Suprapubic skin (tissue), 4 donors: Measurements from ENCODE around the gene ASF1A.

Experiments used
- CTCF ChIP-seq, 2 donors: fragments of 200-600 bp in 1 of 2; fragments of 450-650 bp in 1 of 2; sonication (generic) in 1 of 2; IDR thresholded peaks; one replicate each; pipeline ENCODE4 v1.5.1; 2016 to 2019; ENCODE audit warnings: antibody characterized with exemption in 2 of 2, mild to moderate bottlenecking in 1 of 2, moderate library complexity in 1 of 2
- EP300 ChIP-seq: sonication (generic); formaldehyde crosslinking; IDR thresholded peaks from one replicate; pipeline ENCODE4 v1.6.1; 2017; ENCODE audit warnings: antibody characterized with exemption
- POLR2A ChIP-seq, 2 donors: fragments of 450-650 bp; IDR thresholded peaks; one replicate each; pipeline ENCODE4 v1.6.1; 2017; ENCODE audit warnings: antibody characterized with exemption in 2 of 2, mild to moderate bottlenecking in 2 of 2, moderate library complexity in 2 of 2
- POLR2AphosphoS5 ChIP-seq, 3 donors: sonication (generic); formaldehyde crosslinking; IDR thresholded peaks; one replicate each; pipeline ENCODE4 v1.6.1; 2017; ENCODE audit warnings: antibody characterized with exemption in 3 of 3

GRCh38 chr6:118872726-118873125, 21.2 kb upstream of the ASF1A start:
- TF ChIP-seq POLR2A (IDR thresholded peaks at IDR 0.05) (no peak), CTCF (IDR thresholded peaks at IDR 0.05) (no peak), POLR2AphosphoS5 (IDR thresholded peaks at IDR 0.05) (no peak), EP300 (no peak)
